ENCODE measurements around the gene GCGR.
"Not testable (repeated sequence)": the region's sequence is repeated elsewhere in the genome, so short reads cannot be mapped to it uniquely, and the experiment has no call there.

GCGR gene

DNA sequence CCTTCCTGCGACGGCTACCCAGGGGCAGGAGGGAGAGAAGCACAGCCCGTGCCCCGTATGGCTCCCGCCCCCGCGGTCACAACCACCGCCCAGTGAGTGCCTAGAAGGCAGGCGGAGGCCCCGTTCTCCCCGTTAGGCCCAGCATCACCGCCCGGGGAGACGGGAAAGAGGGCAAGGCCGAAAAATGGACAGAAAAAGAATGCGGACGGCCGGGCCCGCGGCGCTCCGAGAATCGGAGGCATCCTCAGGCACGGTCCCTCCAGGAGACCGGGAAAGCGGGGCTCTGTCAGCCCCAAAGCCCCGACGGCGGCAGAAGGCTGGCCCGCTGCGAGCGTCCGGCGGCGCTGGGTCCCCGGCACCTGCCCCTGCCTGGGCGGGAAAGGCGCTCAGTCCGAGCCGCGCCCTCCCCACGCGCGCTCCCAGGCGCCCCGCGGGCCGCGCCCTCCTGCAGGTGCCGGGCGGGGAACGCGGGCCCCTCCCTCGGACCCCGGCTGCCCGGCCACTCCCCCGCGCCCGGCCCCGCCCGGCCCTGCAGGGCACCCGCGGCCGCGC is 28.7 kb downstream of the GCGR start:
- peak; percentile 70 for DNase-seq

GRCh38 chr17:81833160-81833920 is 29.4 kb downstream of the GCGR start, which contains the start of gene MCRIP1:
TSS of gene MCRIP1 (minus strand) at chr17:81833291. CDS start at chr17:81824506, 8,785 bp downstream.
- peak; percentile 81 for DNase-seq

DNA sequence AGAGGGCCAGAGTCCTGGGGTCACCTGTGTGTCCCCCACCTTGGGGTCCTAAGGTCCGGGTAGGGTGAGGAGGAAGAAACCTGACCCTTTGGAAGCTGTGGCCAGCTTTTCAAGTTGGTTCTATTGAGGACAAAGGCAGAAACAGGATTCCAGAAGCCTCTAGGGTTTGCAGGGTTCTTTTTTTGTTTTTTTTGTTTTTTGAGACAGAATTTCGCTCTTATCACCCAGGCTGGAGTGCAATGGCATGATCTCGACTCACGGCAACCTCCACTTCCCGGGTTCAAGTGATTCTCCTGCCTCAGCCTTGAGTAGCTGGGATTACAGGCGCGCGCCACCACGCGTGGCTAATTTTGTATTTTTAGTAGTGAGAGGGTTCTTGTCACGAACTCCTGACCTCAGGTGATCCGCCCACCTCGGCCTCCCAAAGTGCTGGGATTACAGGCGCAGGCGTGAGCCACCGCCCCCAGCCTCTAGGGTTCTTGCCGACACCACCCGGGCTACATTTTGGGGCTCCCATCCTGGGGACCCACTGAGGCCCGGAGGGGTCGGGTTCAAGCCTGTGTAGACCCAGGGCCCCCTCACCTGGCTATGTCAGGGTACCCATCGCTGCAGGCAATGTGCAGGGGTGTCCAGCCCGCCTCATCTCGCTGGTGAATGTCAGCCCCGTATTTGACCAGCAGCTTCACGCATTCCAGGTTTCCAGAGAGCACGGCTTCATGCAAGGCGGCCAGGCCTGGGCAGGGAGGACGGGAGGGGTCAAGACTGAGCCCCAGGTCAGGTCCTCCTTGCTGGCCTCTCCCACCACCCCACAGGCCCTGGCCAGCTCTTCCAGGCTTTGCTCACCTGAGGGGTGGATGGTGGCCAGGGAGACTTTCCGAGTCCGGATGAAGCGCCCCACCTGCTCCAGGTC is 30.2 kb downstream of the GCGR start:
- DNase-seq = peak; percentile 31

DNA sequence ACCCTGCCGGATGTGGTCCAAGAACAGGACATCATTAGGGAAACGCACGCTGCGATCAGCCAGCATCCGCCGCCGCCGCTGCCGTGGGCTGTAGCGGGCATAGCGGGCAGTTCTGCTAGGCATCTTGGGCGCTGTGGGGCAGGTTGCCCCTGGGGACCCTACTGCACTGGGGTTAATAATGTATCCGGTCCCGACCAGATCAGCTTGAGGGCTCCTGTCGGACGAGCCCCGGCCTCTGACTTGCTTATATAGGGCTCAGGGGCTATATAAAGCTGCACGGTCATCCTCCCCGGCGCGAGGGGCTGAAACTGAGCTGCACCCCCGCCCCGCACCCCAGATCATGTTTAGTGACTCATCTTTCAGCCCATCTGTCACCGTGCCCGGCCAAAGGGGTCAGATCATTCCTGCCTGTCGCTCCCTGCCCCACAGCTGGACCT is 30.9 kb downstream of the GCGR start, which contains the start of gene PPP1R27:
Gene PPP1R27 (minus strand): TSS at position 220 of the 437 bp plus-strand sequence. CDS start 97 bp downstream, at position 123.
- DNase-seq = no peak

- DNase-seq = no peak
Observed at GRCh38 chr17:81837641-81838040, 33.7 kb downstream of the GCGR start.

DNA sequence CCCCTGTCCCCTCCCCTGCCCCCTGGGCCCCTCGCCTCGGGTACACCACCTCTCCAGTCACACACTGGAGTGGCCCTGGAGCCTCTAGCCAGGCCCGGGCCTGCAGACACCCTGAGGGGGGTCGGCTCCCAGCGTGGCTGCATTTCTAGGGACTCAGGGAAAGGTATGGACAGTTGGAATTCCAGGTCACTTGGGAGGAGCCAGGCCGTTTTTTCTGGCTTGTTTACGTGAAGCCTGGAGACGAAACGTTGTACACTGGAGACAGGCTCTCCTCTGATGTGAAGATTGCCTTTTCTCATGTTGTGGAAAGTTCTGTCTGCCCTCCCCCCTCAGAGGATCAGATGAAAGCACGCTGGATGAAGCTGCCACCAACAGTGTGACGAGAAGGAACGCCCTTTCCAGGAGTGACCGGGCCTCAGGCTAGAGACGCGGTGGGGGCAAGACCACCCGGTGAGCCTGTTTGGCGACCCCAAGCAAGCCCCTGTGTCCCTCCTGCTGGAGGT is 34.9 kb downstream of the GCGR start:
- no peak for DNase-seq

GRCh38 chr17:81839301-81839700 is 35.4 kb downstream of the GCGR start:
- DNase-seq = no peak

DNA sequence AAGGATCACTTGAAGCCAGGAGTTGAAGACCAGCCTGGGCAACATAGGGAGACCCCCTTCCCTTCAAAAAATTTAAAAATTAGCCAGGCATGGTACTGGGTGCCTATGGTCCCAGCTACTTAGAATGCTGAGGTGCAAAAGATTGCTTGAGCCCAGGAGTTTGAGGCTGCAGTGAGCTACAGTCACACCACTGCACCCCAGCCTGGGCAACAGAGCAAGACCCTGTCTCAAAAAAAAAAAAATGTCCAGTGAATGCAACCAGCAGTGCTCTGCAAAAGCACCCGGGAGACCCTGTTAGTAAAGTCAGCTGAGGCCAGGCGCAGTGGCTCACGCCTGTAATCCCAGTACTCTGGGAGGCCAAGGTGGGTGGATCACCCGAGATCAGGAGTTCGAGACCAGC is 36.1 kb downstream of the GCGR start:
- DNase-seq = not testable (repeated sequence)

DNA sequence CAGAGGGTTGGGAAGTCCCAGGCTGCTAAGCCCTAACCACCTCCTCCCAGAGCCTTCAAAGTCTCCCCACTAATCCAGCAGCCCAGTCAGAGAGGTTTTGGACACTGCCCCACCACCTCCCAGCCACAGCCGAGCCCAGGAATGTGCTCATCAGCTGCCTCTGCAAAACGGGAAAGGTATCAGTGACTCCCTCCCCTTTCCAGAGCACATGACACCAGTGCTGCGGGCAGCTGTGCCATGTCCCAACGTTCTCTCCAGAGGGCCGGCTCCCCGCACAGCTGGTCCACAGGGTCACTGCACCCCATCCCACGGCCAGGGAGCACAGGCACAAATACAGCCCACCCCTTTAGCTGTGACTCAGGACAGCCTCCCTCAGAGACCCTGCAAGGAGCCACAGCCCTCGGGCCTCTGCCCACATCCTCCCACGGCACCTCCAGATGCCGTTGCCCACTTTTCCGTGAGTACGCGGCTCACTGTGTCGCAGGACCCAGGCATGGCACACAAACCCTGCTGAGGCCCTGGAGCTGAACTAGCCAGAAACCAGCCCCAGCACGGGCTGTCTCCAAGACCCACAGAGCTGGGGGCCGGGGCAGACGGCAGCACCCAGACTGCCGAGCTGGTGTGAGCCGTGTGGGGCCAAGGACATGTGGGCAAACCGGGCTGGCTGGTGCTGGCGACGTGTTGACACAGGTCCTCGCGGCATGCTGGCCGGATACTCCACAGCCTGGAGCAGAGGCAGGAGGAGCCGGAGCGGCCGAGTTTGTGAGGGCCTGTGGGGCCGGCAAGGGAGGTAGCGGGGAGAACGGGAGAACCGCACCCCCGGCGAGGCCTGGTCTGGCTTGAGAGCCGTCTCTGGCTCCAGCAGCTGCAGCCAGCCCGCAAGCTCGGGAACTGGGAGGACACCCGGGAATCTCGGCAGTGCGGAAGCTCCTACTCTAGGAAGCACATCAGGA is 37.2 kb downstream of the GCGR start:
- no peak for DNase-seq

- no peak for DNase-seq
Observed at GRCh38 chr17:81841866-81842265, 37.9 kb downstream of the GCGR start.

GRCh38 chr17:81842378-81842724 is 38.4 kb downstream of the GCGR start:
- DNase-seq = no peak

DNA sequence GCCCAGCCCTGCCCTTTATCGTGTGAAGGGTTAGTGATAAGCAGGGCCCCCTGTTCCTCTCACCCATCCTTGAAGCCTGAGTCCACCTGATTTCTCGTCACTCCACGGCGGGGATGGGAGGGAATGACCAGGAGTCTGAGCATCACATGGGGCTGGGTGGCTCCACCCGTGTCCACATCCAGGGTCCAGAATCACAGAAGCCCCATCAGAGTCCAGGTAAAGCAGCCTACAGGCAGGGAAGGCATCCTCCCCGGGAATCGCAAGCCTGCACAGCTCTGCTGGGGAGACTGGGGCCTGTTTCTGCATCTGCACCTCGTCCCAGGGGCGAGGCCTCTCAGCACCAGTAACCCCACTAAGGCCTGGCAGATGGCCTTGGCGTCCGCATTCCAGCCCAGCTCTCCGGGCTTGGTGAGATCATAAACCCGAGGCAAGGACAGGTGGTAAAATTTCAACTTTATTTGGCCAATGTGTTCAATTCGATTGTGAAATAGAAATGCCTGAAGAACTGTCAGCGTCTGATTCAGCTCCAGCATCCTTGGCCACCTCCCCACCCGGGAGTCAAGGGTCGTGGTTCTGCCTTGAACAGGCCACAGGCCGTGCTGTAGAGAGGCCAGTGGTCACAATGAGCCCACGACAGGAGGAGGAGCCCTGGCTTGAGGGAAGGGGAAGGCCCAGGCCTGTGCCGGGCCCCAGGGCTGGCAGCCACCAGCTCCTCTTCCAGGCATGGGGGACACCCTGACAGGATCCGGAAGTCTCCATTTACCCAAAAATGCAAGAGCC is 39.0 kb downstream of the GCGR start:
- DNase-seq = no peak

DNA sequence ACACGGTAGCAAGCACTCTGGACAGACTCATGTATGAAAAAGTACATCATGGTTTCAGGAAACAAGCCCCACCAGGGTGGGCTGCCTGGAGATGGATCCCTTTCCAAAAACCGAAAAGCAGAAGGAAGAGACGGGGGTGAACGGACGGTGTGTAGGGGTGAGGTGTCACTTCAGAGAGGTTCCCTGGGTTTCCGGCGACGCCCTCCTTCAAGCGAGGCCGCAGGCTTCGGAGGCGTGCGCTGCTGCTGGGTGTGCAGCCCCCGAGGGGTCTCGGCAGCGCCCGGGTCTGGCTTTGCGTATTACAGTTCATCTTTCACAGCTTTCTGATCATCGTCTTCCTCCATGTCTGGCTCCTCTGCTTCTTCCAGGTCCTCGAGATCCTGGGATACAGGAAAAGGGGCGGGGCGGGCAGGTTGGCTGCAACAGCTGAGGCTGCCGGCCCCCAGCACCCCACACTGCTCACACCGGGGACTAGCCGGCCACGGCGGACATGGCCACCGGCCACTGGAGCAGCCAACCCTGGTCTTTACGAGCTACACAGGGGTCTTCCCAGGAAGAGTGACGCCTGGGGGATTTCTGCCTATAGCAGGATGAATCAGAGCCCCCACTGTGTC is 39.9 kb downstream of the GCGR start:
- no peak for DNase-seq

DNA sequence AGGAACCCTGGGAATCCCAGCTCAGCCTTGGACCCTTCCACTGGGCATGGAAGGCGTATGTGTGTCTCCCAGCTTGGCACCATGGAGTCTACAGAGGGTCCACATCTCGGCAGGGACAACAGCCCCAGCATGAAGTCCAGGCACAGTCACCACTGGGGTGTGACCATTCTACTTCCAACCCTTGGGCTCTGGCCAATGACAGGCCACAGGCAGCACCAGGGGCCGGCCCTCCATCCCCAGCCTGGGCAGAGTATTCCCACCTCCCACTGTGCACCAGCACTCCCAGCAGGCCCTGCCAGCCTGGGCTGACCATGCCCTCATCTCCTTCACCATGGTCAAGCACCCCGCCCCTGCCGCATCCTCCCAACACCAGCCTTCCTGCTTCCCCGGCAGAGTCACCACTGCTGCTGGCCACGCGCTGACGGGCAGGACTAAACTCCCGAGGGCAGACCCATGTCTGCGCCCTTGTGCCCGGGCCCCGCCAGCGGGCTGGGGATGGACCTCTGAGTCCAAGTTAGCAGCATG is 40.4 kb downstream of the GCGR start:
- DNase-seq = no peak

- no peak for DNase-seq
Observed at GRCh38 chr17:81844887-81845286, 40.9 kb downstream of the GCGR start.

GRCh38 chr17:81845361-81845760 is 41.4 kb downstream of the GCGR start:
- DNase-seq = no peak

GRCh38 chr17:81845881-81846742 is 42.2 kb downstream of the GCGR start:
- DNase-seq = no peak

- no peak for DNase-seq
Observed at GRCh38 chr17:81846743-81847689, 43.1 kb downstream of the GCGR start.

Data from right kidney (tissue), 1 donor.